GM21529 (cell line): ENCODE measurements around the gene TGIF2.

ENCODE experiments used
- ATAC-seq: cut with Tn5 transposase; IDR thresholded peaks from one replicate; pipeline ENCODE4 v1.9.1; 2021; ENCODE audit not compliant: unreplicated experiment

TGIF2 gene

DNA sequence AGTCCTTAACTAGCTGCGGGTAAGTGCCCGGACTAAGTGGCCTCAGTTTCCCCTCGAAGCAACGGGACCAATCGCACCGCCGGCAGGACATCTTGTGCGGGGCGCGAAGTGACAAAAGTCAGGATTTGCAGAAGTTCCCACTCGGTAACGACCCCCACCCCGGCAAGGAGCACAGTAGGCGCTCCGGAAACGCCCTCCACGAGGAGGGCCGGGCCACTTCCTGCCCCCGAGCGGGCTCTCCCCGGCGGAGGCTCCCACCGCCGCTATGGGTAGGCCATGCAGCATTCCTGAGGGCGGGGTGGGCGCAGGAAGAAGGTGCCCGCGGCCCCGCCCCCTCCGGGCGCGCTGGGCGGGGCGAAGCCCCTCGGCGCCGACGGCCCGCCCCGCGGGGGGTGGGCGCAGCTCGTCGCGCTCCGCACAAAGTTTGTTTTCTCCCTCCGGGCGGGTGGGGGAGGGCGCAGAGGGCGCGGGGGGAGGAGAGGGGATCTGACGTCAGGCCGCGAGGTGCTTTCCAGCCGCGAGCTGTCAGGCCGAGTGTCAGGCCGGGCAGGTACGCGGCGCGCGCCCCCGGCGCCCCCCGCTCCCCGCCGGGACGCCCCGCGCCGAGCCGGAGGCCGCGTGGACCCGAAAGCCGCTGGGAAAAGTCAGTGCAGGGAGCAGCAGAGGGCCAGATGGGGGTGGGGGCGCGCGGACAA is at the start of gene TGIF2:
TGIF2 (plus strand) TSS at position 495 of the 695 bp plus-strand sequence. CDS start 5,178 bp downstream, outside the sequence.
- peak; percentile 63 for ATAC-seq

DNA sequence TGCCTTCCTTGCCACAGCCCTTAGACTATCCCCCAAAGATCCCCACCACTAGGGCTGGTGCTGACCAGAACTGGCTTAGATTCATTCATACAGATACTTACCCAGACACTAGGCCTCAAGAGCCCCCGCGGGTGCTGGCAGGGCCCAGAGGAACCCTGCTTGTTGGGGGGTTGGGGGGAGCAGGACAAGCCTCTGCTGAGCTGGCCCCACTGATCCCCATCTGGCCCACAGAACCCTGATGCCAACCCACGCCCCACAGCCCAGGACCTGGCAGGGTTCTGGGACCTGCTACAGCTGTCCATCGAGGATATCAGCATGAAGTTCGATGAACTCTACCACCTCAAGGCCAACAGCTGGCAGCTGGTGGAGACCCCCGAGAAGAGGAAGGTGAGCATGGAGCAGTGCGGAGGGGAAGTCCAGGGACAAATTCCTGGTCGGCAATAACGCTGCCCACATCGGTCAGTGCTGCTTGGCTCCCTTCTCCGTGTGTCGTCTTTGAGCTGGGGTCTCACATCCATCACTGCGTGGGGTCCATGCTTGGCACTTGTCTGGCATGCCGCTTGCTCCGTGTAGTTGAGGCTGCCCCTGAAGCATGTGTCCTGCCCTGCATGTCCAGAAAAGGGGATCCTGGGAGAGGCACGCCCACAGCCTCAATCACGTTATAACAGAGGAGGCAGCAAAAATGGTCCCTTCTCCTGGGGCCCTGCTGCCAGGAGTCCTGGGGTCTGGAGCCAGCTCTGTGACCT is 47.6 kb upstream of the TGIF2 start:
- no peak for ATAC-seq

DNA sequence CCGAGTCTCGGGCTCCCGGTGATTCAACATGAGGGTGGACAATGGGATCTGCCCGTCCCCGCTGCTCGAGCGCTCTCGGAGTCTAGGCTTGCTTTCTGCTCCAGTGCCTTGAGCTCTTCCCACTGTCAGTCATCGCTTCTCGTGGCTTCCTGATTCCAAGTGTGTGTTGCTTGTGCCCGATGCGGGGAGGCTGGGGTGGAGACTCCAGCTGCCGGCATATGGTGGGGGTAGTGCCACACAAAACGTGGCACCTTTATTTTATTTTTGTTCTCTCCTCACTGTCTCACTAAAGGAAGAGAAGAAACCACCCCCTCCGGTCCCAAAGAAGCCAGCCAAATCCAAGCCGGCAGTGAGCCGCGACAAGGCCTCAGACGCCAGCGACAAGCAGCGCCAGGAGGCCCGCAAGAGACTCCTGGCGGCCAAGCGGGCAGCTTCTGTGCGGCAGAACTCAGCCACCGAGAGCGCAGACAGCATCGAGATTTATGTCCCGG is 46.8 kb upstream of the TGIF2 start:
- no peak for ATAC-seq

DNA sequence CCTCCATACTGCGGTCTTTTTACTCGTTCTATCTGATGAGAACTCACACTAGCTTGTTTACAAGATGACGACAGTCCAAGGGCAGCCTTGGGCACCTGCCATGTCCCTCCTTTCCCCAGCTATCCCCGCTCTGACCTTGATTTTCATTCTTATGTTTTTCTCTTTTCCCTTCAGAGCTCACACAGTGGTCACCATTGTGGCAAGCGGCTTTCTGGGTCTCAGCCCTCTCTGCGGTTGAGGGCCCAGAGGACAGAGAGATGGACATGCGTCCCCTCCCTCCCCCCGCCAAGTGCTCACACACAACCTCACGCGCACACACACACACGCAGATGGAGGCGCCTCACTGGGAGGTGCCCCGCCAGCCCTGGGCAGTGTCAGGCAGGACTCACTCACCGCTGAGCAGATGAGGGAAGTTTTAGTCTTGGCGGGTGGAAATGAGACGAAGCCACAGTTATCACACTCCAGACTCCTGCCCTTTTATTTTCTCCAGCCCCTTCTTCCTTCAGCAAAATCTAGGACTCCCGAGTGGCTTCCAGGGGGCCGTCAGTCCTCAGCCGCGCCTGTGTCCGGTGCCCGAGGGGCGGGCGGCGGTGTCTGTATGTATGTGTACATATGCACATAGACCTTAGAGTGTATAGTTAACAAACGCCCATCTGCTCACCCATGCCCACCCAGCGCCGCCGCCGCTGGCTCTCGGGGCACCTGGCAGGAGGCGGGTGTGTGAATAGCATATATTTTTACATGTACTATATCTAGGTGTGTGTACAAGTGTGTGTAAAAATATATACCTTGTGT is 45.9 kb upstream of the TGIF2 start:
- ATAC-seq: no peak

- no peak for ATAC-seq
Observed at GRCh38 chr20:36528176-36528874, 45.1 kb upstream of the TGIF2 start.

- no peak for ATAC-seq
Observed at GRCh38 chr20:36528875-36529417, 44.5 kb upstream of the TGIF2 start.

DNA sequence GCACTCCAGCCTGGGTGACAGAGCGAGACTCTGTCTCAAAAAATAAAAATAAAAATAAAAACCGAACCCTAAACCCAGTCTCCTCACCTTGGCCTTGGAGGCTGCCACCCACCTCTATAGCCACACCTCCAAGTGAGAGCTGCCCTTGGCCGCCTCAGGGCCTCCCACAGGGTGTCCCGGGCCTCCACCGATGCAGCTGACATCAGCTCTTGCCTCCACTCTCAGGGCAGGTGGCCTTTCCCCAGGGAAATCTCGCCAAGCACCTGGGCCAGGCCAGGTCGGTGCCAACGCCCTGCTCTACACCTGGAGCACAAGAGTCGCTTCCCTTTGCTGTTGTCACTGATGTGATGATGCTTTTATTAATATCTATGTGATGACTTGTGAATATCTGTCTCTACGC is 41.0 kb upstream of the TGIF2 start:
- ATAC-seq: no peak

DNA sequence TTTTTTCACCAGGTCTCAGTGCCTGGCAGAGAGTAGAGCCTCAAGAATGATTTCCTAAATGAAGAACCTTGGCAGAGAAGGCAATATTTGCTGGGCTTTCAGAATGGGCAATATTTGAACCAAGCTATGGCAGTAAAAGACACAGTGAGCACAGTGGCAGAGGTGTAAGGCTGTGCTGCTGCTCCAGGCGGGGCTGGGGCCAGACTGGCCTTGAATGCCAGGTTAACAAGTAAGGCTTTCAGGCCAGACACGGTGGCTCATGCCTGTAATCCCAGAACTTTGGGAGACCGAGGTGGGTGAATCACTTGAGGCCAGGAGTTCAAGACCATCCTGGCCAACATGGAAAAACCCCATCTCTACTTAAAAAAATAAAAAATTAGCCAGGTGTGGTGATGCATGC is 40.6 kb upstream of the TGIF2 start:
- ATAC-seq: no peak

DNA sequence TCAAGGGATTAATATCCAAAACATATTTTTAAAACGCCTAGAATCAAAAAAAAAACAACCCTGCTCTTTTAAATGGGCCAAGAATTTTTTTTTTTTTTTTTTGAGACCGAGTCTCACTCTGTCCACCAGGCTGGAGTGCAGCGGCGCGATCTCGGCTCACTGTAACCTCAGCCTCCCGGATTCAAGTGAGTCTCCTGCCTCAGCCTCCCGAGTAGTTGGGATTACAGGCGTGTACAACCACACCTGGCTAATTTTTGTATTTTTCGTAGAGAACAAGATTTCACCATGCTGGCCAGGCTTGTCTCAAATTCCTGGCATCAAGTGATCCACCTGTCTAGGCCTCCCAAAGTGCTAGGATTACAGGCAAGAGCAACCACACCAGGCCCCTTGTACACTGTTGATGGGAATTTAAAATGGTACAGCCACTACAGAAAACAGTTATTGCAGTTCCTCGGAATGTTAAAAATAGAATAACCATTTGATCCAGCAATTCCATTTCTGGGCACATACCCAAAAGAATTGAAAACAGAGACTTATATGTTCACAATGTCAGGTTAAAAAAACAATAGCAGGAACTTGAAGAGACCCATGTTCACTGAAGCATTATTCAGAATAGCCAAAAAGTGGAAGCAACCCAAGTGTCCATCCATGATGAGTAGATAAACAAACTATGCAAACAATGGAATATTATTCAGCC is 35.2 kb upstream of the TGIF2 start:
- no peak for ATAC-seq

DNA sequence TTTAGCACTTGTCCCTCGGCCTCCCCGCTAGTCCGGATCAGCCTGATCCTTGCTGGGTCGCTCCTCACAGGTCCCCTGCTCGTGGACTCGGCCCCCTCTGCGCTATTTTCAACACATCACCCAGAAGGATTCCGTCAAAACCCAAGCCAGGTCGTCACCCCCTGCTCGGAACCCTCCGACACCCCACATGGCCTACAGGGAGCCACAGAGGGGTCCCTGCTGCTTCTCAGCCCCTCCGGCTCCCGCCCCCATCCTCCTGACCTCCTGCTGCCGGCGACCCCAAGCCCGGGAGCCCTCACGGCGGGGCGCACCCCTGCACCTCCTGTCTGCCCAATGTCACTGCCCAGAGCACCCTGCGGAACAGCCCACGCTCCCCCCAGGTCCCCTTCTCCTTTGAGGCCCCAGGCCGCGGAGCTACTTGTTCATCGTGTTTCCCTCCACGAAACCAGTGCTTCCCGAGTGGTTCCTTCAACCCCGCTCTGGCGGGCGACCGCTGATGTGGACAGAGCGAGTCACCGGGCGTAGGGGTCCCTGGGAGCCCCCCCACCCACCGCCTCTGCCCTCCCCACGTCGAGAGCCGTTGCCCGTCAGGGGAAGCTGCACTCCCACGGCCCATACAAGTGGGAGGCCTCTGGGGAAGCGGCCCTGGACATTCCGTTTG is 32.7 kb upstream of the TGIF2 start:
- ATAC-seq: no peak

GRCh38 chr20:36541227-36541767 is 32.1 kb upstream of the TGIF2 start, which contains the start of gene MYL9:
MYL9 (plus strand) TSS chr20:36541519; CDS start chr20:36544885, 3,366 bp downstream.
- no peak for ATAC-seq

GRCh38 chr20:36541768-36542488 is 31.5 kb upstream of the TGIF2 start:
- ATAC-seq: no peak

DNA sequence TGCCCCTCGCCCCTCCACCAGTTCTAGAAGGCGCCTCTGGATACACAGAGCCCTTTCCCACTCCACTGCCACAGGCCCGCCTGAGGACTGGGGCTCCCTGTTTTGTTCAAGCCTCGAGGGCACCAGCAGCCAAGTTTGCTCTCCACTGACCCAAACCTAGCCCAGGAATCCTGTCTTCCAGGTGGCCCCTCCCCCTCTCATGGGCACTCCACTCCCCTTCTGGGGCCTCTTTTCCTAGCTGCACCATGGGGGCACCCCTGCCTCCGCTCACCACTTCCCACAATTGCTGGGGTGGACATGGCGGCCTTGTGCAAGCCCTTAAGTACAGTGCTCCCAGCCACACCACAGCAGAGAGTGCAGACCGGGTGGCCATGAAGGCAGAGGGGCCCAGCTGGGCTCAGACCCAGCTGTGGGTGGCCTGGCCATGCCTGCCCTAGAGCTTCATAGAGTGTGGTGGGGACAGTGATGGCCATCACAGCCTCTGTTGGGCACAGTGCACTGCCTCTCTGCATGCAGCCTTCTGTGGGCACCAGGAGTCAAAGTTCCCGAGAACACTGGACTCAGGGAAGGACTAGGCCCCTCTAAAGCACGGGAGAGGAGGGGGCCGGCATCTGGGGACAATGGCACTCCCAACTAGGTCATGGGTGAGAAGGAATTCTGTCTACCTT is 30.7 kb upstream of the TGIF2 start:
- ATAC-seq: no peak

DNA sequence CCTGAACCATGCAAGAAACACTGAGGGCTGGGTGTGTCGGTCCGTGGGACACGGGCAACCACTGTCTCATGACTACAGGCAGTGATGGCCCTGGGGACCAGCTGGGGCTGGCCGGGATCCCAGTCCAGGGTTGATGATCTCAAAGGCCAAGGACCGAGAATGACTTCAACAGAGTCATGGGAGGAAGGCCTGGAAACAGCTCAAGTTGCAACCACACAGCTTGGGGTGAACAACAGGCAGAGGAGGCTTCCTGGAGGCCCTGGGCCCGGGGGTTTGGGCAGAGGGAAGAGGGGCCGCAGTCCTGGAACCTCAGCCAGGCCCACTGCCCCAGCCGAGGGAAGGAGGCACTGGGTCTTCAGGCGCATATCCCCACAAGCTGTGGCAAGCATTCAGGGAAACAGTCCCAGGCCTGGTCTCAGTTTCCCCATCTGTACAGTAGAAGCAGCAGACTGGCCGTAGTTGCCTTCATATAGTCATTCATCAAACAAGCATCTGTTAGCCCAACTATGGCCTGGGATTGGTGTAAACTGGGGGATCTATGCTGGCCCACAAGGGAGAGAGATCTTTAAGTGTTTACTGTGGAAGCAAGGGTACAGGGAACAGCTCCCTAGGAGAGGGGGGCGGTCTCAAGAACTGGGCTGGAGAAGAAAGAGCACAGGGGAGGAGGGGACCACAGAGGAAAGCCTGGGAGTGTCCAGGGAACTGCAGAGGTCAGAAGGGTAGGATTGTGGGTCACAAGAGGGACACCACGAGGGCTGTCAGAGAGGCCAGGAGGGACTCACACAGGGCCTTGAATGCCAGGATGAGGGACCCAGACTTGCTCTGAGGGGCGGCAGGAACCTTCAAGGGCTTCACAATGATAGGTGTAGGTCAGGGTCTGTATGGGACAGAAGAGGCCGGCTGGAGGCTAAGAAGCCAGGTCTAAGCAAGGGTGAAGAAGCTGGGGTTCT is 29.9 kb upstream of the TGIF2 start:
- no peak for ATAC-seq

DNA sequence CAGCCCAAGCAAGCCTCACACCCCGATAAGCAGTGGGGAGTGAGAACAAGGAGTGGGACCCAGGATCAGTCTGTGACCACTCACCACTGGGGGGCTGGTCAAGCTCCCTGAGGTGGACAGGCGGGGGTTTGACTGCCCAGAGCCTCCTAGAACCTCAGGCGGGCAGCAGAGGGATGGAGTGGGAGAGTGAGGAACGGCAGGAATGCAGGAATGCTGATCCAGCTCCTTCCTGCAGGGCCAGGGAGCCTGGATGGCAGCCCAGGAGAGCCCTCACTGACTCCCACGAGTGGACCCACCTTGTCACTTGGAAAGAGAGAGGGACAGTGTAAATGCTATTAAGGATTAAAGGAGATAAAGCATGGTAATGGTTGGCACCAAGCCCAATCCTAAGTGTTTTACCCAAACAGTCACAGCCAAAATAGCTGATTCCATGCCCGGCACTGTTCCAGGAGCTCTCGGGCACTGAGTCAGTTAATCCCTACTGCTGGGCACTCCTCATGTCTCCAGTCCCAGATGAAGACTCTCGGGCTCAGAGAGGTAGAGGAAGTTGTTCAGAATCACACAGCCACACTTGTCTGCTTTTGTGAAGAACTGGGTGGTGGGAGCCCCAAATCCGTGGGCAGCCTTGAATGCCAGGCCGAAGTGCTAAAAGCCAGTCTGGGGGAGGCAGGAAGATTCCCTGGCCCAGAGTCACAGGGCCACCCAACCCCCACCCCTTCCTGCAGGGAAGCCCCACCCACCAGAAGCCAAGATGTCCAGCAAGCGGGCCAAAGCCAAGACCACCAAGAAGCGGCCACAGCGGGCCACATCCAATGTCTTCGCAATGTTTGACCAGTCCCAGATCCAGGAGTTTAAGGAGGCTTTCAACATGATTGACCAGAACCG is 29.0 kb upstream of the TGIF2 start:
- ATAC-seq: no peak
